Measurements from ENCODE around the gene SEL1L3.

Gene SEL1L3

DNA sequence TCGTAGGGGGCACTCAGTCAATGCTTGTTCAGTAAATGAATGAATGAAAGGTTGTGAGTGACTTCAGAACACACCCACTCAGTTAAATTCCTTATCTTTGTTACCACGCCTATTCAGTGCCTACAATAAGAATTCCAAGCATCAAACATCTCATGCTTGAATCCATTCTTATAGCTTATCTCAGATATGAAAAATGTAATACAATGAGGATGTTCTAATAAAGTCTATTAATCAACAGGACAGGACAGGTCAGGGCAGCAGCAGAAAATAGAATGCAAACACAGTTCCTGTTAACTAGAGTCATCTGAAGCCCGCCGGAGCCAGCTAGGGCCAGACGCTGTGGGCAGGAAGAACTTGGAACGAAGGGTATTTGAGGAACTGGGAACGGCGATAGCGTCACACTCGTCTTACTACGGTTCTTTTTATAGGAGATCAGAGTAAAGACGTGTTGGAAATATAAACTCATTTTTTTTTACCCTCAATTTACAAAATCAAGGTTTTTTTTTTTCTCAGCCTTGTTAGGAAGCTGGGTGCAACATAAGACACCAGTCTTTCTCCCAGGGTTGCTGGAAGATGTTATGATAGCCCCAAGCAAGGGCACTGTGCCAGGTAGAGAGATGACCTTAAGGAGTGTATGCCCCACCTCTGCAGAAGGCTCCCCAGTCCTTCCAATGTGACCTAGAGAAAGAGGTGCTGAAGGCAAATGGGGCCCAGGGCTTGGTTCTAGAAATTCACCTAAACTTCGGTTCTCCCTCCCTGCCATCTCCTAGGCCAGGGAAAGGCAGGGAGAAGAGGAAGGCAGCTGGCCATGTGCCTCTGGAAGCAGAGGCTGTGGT lies 48.3 kb downstream of the SEL1L3 start:
- H3K4me3 ChIP-seq (replicated peaks; ENCODE audit: insufficient read depth, low read length), result no peak overlapping the region
- no peaks in the 10 kb centered on the region for H3K27me3 ChIP-seq (ENCODE audit: insufficient read depth, poor library complexity, severe bottlenecking)
- no peak overlapping the region for H3K27ac ChIP-seq (replicated peaks)
- DNase-seq (ENCODE audit: low read depth in 1 of 2, low spot score in 1 of 2), result no peak
- TF ChIP-seq REST (IDR thresholded peaks at IDR 0.05; ENCODE audit: insufficient replicate concordance, low read depth), result no peak
- no peak for TF ChIP-seq SPI1 (IDR thresholded peaks at IDR 0.05; ENCODE audit: borderline replicate concordance, low read depth)
- TF ChIP-seq GABPA (IDR thresholded peaks at IDR 0.05; ENCODE audit: low read depth), result no peak
- TF ChIP-seq POLR2AphosphoS5 (IDR thresholded peaks at IDR 0.05; ENCODE audit: low read depth), result no peak
- TF ChIP-seq CTCF (IDR thresholded peaks at IDR 0.05; ENCODE audit: insufficient read depth, low read length), result no peak

- Histone ChIP-seq H3K27ac (replicated peaks) (no peak overlapping the region), H3K4me3 (replicated peaks; ENCODE audit: insufficient read depth, low read length) (no peak overlapping the region), H3K27me3 (ENCODE audit: insufficient read depth, poor library complexity, severe bottlenecking) (no peaks in the 10 kb centered on the region)
- no peak for TF ChIP-seq REST (IDR thresholded peaks at IDR 0.05; ENCODE audit: insufficient replicate concordance, low read depth)
- TF ChIP-seq GABPA (IDR thresholded peaks at IDR 0.05; ENCODE audit: low read depth), result no peak
- no peak for TF ChIP-seq SPI1 (IDR thresholded peaks at IDR 0.05; ENCODE audit: borderline replicate concordance, low read depth)
- TF ChIP-seq POLR2AphosphoS5 (IDR thresholded peaks at IDR 0.05; ENCODE audit: low read depth), result no peak
- no peak for TF ChIP-seq CTCF (IDR thresholded peaks at IDR 0.05; ENCODE audit: insufficient read depth, low read length)
- no peak for DNase-seq (ENCODE audit: low read depth in 1 of 2, low spot score in 1 of 2)
Measured at GRCh38 chr4:25813448-25814106, 49.2 kb downstream of the SEL1L3 start.

- no peak for DNase-seq (ENCODE audit: low read depth in 1 of 2, low spot score in 1 of 2)
- Histone ChIP-seq H3K27me3 (ENCODE audit: insufficient read depth, poor library complexity, severe bottlenecking) (no peaks in the 10 kb centered on the region), H3K4me3 (replicated peaks; ENCODE audit: insufficient read depth, low read length) (no peak overlapping the region), H3K27ac (replicated peaks) (no peak overlapping the region)
- no peak for TF ChIP-seq REST (IDR thresholded peaks at IDR 0.05; ENCODE audit: insufficient replicate concordance, low read depth)
- TF ChIP-seq GABPA (IDR thresholded peaks at IDR 0.05; ENCODE audit: low read depth), result no peak
- no peak for TF ChIP-seq CTCF (IDR thresholded peaks at IDR 0.05; ENCODE audit: insufficient read depth, low read length)
- TF ChIP-seq SPI1 (IDR thresholded peaks at IDR 0.05; ENCODE audit: borderline replicate concordance, low read depth), result no peak
- no peak for TF ChIP-seq POLR2AphosphoS5 (IDR thresholded peaks at IDR 0.05; ENCODE audit: low read depth)
Measured at GRCh38 chr4:25811841-25812240, 50.9 kb downstream of the SEL1L3 start.
